ENCODE measurements around the gene SELENON.

SELENON gene

GRCh38 chr1:25867210-25867991 is 67.4 kb downstream of the SELENON start:
- no peak for DNase-seq
